Panc1 (cell line): ENCODE results near the gene ABHD16B. TPM values are rescaled to one million over a fixed set of nuclear protein-coding genes. Genes with fewer than 3 reads are reported as not detected.

Source experiments
- ATAC-seq: fragments of 200-7000 bp; cut with Tn5 transposase; 2 replicates; pipeline ENCODE4 v1.9.1; 2020; ENCODE audit warnings: mild to moderate bottlenecking, moderate library complexity
- BruUV-seq: library from RNA; stranded (reverse); fragments of 400-500 nt; replicated peaks from 2 replicates; lab custom pipeline; 2021; lab: Mats Ljungman, UMichigan
- CTCF ChIA-PET: fragments of 300-600 bp; sonication (Branson Sonifier 250); formaldehyde crosslinking; loops from one replicate; lab custom pipeline; 2022; ENCODE audit warnings: antibody characterized with exemption; lab: Charles Lee
- POLR2A ChIA-PET: fragments of 300-600 bp; sonication (Branson Sonifier 250); formaldehyde crosslinking; loops from one replicate; lab custom pipeline; 2022; ENCODE audit warnings: antibody characterized with exemption; lab: Charles Lee
- DNase-seq: peaks from one replicate; pipeline ENCODE4 v3.0.0-alpha.2; 2010; ENCODE audit warnings: low read depth, low spot score
- H3K27ac ChIP-seq: 2 replicates; pipeline ENCODE4 v1.5.1; 2011; ENCODE audit warnings: mild to moderate bottlenecking, low read length, inconsistent platforms
- H3K27me3 ChIP-seq: fragments of 200-500 bp; sonication (Bioruptor generic); 2 replicates; pipeline ENCODE4 v1.6.0; 2014; ENCODE audit warnings: low read length, inconsistent platforms; ENCODE audit not compliant: control insufficient read depth, insufficient read depth
- H3K36me3 ChIP-seq: fragments of 200-500 bp; sonication (Bioruptor generic); 2 replicates; pipeline ENCODE4 v1.5.1; 2014; ENCODE audit warnings: inconsistent platforms, mild to moderate bottlenecking, low read length, moderate library complexity; ENCODE audit not compliant: control insufficient read depth, insufficient read depth
- H3K4me1 ChIP-seq: 2 replicates; pipeline ENCODE4 v1.5.1; 2011; ENCODE audit warnings: inconsistent platforms, mild to moderate bottlenecking, low read length, moderate library complexity; ENCODE audit not compliant: control insufficient read depth, insufficient read depth
- H3K4me3 ChIP-seq, 2 experiments: 2 replicates each; pipeline ENCODE4 v1.5.1; 2011 to 2012; ENCODE audit warnings: low read depth in 2 of 2, low read length in 2 of 2, mild to moderate bottlenecking in 2 of 2, inconsistent platforms in 1 of 2, moderate library complexity in 1 of 2
- H3K9me3 ChIP-seq: fragments of 200-500 bp; sonication (Bioruptor generic); 2 replicates; pipeline ENCODE4 v1.5.1; 2014; ENCODE audit warnings: low read depth, mild to moderate bottlenecking, inconsistent platforms, low read length, moderate library complexity; ENCODE audit not compliant: control insufficient read depth, insufficient read depth
- CTCF ChIP-seq: fragments of 450-650 bp; IDR thresholded peaks from 2 replicates; pipeline ENCODE4 v1.5.1; 2017; ENCODE audit warnings: mild to moderate bottlenecking
- POLR2AphosphoS5 ChIP-seq: IDR thresholded peaks from 2 replicates; pipeline ENCODE4 v1.6.1; 2012; ENCODE audit warnings: mild to moderate bottlenecking, low read depth, low read length, moderate library complexity
- REST ChIP-seq, 2 experiments: IDR thresholded peaks; 2 replicates each; pipeline ENCODE4 v1.6.1; 2011 to 2012; ENCODE audit warnings: low read depth in 2 of 2, control low read depth in 1 of 2, low read length in 1 of 2, mild to moderate bottlenecking in 1 of 2, moderate library complexity in 1 of 2; ENCODE audit not compliant: insufficient read depth in 1 of 2
- SIN3A ChIP-seq: IDR thresholded peaks from 2 replicates; pipeline ENCODE4 v1.6.1; 2012; ENCODE audit warnings: low read depth, mild to moderate bottlenecking, low read length, moderate library complexity, borderline replicate concordance; ENCODE audit not compliant: insufficient read depth
- TCF7L2 ChIP-seq: IDR thresholded peaks from 2 replicates; pipeline ENCODE4 v1.6.1; 2011; ENCODE audit warnings: mild to moderate bottlenecking, low read depth, low read length, inconsistent platforms
- in situ Hi-C: cut with HindIII; loops from 2 replicates; pipeline ENCODE4 v1.10.0; 2016; ENCODE audit warnings: low sequenced_read_pairs, low pct_unique_long_range_greater_than_20kb
- intact Hi-C: fragments of 100-400 bp; cut with micrococcal nuclease; formaldehyde crosslinking; loops from one replicate; pipeline ENCODE4 v1.10.0; 2022; ENCODE audit not compliant: unreplicated experiment
- total RNA-seq: library from RNA; stranded (reverse); gene quantifications from one replicate; pipeline ENCODE4 v1.2.1, GENCODE V29; 2021; ENCODE audit not compliant: unreplicated experiment

Gene ABHD16B
- total RNA-seq, 1 experiment from 2014 or later: not detected

- TF ChIP-seq SIN3A: no peak
- no peak for TF ChIP-seq CTCF
- no peak for TF ChIP-seq TCF7L2
- TF ChIP-seq REST (IDR thresholded peaks at IDR 0.05; ENCODE audit: insufficient read depth in 1 of 2, low read depth in 2 of 2, low read length in 1 of 2): no peak
- TF ChIP-seq POLR2AphosphoS5: no peak
- no peak for ATAC-seq
- no peak for DNase-seq
- BruUV-seq: no TSS peak
- Histone ChIP-seq H3K27ac (no peak overlapping the region), H3K4me1 (no peaks in the 10 kb centered on the region), H3K27me3 (no peaks in the 10 kb centered on the region), H3K4me3 (no peak overlapping the region), H3K9me3 (no peaks in the 10 kb centered on the region), H3K36me3 (peaks cover 7% of the 10 kb centered on the region; the same call in 1 of the 2 replicates)
- intact Hi-C loops: no loop called here
- POLR2A ChIA-PET: no interaction called here
- in situ Hi-C loops: no loop called here
- CTCF ChIA-PET: no interaction called here
These were observed 23.4 kb downstream of the ABHD16B start for GRCh38 chr20:63884506-63885263.

GRCh38 chr20:63885264-63886053, 24.2 kb downstream of the ABHD16B start:
- ATAC-seq: no peak
- ChIA-PET CTCF (no interaction called here), POLR2A (no interaction called here)
- DNase-seq: no peak
- Histone ChIP-seq H3K4me3 (no peak overlapping the region), H3K27me3 (no peaks in the 10 kb centered on the region), H3K36me3 (peaks cover 13% of the 10 kb centered on the region), H3K9me3 (no peaks in the 10 kb centered on the region), H3K4me1 (no peaks in the 10 kb centered on the region), H3K27ac (no peak overlapping the region)
- in situ Hi-C loops: no loop called here
- TF ChIP-seq SIN3A (no peak), POLR2AphosphoS5 (no peak), REST (IDR thresholded peaks at IDR 0.05; ENCODE audit: insufficient read depth in 1 of 2, low read depth in 2 of 2, low read length in 1 of 2) (no peak), TCF7L2 (no peak), CTCF (no peak)
- no TSS peak for BruUV-seq
- intact Hi-C loops: no loop called here
